Measurements from ENCODE around the gene TOMM20.

- TF ChIP-seq EZH2 (IDR thresholded peaks at IDR 0.05; ENCODE audit: borderline replicate concordance, low read depth, low read length, poor library complexity, severe bottlenecking) (no peak), CTCF (conservative IDR thresholded peaks at IDR 0.05; ENCODE audit: low read depth, low read length) (no peak)
These were observed 55.2 kb downstream of the TOMM20 start for GRCh38 chr1:235073331-235073967.

Measured in A673 (cell line).